NCI-H345 treated with DMSO at 0.1 percent for 48 hours (cell line): ENCODE results near the gene SCNN1A.

ENCODE experiments used
- DNase-seq: peaks from one replicate; lab custom pipeline; 2025; ENCODE audit not compliant: unreplicated experiment; lab: John Stamatoyannopoulos, UW

SCNN1A gene

DNA sequence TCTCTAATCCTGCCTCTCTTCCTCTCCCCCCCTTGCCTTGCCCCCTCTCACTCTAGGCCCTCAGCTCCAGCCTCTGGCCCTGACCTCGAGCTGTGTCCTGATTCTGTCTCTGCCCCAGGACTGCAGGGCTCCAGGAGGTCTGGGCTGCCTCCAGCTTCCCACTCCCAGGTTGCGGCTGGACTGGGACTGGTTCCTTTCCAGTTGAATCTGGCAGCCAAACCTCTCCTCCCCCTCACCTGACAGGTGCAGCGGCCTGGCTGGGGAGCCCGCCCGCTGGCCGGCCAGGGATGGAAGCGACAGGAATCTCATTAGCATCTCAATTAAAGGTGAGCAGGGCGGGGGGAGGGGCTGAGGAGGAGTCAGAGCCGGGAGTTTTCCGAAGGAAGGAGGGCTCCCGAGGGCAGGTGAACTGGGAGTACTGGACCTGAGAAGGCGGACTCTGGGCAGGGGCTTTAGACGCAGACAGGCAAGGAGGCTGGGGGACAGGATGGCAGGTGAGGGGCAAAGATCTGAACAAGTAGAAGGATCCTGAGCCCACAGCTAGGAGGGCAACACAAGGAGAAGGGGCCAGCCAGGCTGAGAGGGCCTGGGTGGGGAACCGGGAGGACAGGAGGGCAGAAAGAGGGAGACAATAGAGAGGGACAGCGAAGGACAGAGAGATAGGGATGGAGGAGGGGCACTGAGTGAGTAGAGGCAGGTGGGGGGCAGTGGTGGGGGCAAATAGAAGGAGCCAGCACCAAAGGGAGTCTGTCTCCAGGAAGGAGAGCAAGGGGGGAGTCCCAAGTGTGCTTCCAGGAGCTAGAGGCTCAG lies at the start of gene SCNN1A:
TSS of gene SCNN1A (minus strand) at position 295 of the 810 bp plus-strand sequence. CDS start 780 bp downstream, outside the sequence.
- DNase-seq = peak; percentile 78

GRCh38 chr12:6424866-6425265 lies 49.5 kb upstream of the SCNN1A start:
- no peak for DNase-seq

GRCh38 chr12:6424008-6424347 lies 48.6 kb upstream of the SCNN1A start:
- DNase-seq = no peak

DNA sequence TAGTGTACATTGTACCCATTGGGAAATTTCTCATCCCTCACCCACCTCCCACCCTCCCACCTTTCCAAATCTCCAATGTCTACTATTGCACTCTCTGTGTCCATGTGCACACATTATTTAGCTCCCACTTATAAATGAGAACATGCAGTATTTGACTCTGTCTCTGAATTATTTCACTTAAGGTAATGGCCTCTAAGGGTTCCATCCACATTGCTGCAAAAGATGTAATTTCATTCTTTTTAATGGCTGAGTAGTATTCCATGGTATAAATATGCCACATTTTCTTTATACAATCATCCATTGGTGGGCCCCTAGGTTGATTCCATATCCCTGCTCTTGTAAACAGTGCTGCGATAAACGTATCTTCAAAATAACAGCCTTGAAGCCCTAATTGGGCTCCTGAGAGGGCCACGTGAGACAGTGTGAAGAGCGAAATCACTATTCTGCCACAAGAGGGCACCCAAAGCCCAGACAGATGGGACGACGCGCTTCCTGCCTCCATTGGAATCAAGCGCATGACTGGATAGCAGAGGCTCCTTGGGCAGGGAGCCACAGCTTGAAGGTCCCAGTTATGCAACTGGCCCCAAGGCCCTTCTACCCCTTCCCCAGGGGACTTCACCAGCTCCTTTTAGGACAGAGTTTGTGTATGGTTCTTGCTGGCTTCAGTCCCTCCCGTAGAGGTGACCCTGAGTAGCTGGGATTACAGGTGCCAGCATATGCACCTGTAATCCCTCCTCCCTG lies 48.1 kb upstream of the SCNN1A start:
- peak; percentile 59 for DNase-seq

GRCh38 chr12:6420364-6420763 lies 45.0 kb upstream of the SCNN1A start:
- no peak for DNase-seq

GRCh38 chr12:6418796-6419195 lies 43.4 kb upstream of the SCNN1A start:
- DNase-seq = no peak

DNA sequence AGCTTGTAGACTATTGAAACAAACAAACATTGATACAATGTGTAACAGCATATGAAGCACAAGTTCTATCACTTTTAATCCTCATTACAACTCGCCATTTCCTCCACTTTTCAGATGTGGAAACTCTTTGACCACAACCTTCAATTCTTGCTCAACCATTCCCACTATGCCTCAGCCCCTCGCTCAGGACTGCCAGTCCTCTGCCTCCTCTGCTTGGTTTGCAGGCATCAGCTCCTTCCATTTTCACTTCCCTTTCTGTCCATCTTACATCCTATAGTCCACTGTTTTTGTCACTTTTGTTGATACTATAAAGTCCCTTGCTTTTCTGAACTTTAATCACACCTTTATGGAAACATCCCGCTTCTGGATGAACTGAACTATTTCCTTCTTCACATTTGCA lies 41.2 kb upstream of the SCNN1A start:
- DNase-seq = no peak

GRCh38 chr12:6407236-6407954 lies 32.0 kb upstream of the SCNN1A start:
- DNase-seq = no peak

DNA sequence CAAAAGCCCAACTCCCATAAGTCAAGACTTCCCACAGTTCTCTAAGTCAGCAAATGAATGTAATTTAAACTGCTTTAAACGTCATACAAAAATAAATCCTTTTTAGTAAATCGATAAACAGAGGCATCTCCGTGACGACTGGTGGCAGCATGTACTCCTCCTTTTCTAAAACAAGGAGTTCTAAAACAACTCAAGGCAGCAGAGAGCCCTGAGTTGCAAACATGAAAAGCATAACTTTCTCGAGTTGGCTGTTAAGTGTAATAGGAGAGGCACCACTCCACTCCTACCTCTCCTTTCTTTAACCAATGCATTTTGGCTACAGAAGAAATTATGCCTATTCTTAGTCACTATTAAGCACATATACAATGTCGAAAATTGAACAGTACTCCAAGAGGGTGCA lies 30.6 kb upstream of the SCNN1A start:
- no peak for DNase-seq

- DNase-seq = no peak
Measured at GRCh38 chr12:6404390-6404789, 29.0 kb upstream of the SCNN1A start.

GRCh38 chr12:6399884-6400644 lies 24.7 kb upstream of the SCNN1A start:
- DNase-seq = no peak

- no peak for DNase-seq
Measured at GRCh38 chr12:6396031-6396430, 20.7 kb upstream of the SCNN1A start.

GRCh38 chr12:6394398-6394797 lies 19.0 kb upstream of the SCNN1A start:
- no peak for DNase-seq

DNA sequence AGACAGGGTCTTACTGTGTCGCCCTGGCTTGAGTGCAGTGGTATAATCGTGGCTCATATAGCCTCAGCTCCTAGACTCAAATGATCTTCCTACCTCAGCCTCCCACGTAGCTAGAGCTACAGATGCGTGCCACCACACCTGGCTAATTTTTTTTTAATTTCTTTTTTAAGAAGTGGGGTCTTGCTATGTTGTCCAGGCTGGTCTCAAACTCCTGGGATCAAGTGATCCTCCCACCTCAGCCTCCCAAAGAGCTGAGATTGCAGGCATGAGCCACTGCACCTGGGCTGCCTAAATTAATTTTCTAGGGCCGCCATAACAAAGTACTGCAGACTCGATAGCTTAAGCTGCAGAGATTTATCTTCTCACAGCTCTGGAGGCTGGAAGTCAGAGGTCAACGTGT lies 17.7 kb upstream of the SCNN1A start:
- no peak for DNase-seq

GRCh38 chr12:6392504-6392903 lies 17.1 kb upstream of the SCNN1A start:
- no peak for DNase-seq

- no peak for DNase-seq
Measured at GRCh38 chr12:6391013-6391412, 15.7 kb upstream of the SCNN1A start.

DNA sequence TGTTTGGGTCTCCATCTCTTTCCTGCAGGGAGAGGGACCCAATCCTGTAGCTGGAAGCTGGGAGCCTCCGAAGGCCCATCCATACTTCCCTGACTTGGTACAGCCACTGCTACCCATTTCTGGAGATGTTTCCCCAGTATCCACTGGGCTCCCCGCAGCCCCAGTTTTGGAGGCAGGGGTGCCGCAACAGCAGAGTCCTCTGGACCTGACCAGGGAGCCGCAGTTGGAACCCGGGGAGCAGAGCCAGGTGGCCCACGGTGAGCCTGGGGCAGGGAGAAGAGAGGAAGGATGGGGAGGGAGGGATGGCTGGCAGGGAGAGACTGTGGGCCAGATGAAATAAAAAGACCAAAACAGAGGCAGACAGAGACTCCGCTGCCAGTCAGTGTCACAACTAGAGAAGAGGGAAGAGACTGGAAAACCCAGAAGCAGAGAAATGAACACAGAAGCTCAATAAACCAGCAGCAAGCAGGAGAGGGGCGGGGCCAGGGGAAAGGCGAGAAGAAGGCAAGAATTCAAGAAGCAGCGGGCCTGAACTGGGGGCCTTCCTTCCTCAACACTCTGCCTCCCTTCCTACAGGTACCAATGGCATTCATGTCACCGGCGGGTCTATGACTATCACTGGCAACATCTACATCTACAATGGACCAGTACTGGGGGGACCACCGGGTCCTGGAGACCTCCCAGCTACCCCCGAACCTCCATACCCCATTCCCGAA lies 14.9 kb upstream of the SCNN1A start:
- DNase-seq = no peak

DNA sequence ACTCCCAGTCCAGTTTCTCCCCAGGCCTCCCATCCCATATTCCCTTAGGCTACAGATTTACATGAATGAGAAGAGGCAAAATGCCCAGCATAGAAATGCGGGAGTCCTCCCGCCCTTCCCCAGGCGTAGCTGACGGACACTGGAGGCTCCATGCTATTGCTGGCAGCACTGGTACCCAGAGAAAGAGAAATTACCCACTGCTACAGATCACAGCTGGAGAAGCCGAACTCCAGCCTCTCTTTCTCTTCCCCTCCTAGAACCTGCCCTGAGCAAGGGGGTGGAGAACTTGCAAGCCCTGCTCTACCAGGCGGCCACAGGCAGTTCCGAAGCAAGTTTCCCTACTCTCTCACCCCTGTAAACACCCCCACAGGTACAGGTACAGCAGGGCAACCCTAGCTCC lies 12.2 kb upstream of the SCNN1A start:
- no peak for DNase-seq

- DNase-seq = no peak
Measured at GRCh38 chr12:6386491-6386890, 11.1 kb upstream of the SCNN1A start.

- no peak for DNase-seq
Measured at GRCh38 chr12:6386038-6386437, 10.7 kb upstream of the SCNN1A start.
